CD8-positive, alpha-beta memory T cell (primary cell): ENCODE results near the gene TULP4. TPM values are rescaled to one million over a fixed set of nuclear protein-coding genes. Genes with fewer than 3 reads are reported as not detected.
"Not testable (repeated sequence)": the region's sequence is repeated elsewhere in the genome, so short reads cannot be mapped to it uniquely, and the experiment has no call there.

Experiments used
- CTCF ChIA-PET: fragments of 350-600 bp; sonication (Branson Sonifier 250); formaldehyde crosslinking; loops from one replicate; lab custom pipeline; 2021; ENCODE audit warnings: antibody characterized with exemption; lab: Charles Lee
- POLR2A ChIA-PET: fragments of 350-600 bp; sonication (Branson Sonifier 250); formaldehyde crosslinking; loops from one replicate; lab custom pipeline; 2021; ENCODE audit warnings: antibody characterized with exemption; lab: Charles Lee
- DNase-seq, 5 donors: peaks; one replicate each; pipeline versions ENCODE4 v3.0.0 to v3.0.0-alpha.2; 2020 to 2022; ENCODE audit warnings: mixed read lengths in 1 of 5
- H3K27ac ChIP-seq: one replicate; pipeline ENCODE4 v1.7.0; 2013; ENCODE audit warnings: low read depth, mild to moderate bottlenecking, low read length, moderate library complexity
- H3K27me3 ChIP-seq: 2 replicates; pipeline ENCODE4 v1.7.0; 2013; ENCODE audit warnings: low read length, mild to moderate bottlenecking; ENCODE audit not compliant: insufficient read depth, poor library complexity, severe bottlenecking
- H3K36me3 ChIP-seq: 2 replicates; pipeline ENCODE4 v1.7.0; 2013; ENCODE audit warnings: mild to moderate bottlenecking, low read length, moderate library complexity; ENCODE audit not compliant: insufficient read depth
- H3K4me1 ChIP-seq: 2 replicates; pipeline ENCODE4 v1.7.0; 2013; ENCODE audit warnings: mild to moderate bottlenecking, low read length, moderate library complexity; ENCODE audit not compliant: insufficient read depth
- H3K4me3 ChIP-seq: 2 replicates; pipeline ENCODE4 v1.7.0; 2013; ENCODE audit warnings: mild to moderate bottlenecking, low read length
- H3K9me3 ChIP-seq: 2 replicates; pipeline ENCODE4 v1.7.0; 2013; ENCODE audit warnings: mild to moderate bottlenecking, low read length
- H3K27ac Mint-ChIP-seq, 8 donors: one replicate each; pipeline ENCODE4 v1.8.0; 2020 to 2021; ENCODE audit warnings: mixed read lengths in 8 of 8, mild to moderate bottlenecking in 6 of 8, inconsistent platforms in 3 of 8, moderate library complexity in 3 of 8
- H3K27me3 Mint-ChIP-seq, 2 donors: one replicate each; pipeline ENCODE4 v1.8.0; 2020 to 2021; ENCODE audit warnings: mixed read lengths in 2 of 2, mild to moderate bottlenecking in 1 of 2, moderate library complexity in 1 of 2
- H3K36me3 Mint-ChIP-seq, 3 donors: one replicate each; pipeline ENCODE4 v1.8.0; 2020 to 2021; ENCODE audit warnings: mixed read lengths in 3 of 3, inconsistent platforms in 1 of 3, mild to moderate bottlenecking in 1 of 3
- H3K4me1 Mint-ChIP-seq, 3 donors: one replicate each; pipeline ENCODE4 v1.8.0; 2020 to 2021; ENCODE audit warnings: mixed read lengths in 3 of 3, inconsistent platforms in 1 of 3, mild to moderate bottlenecking in 1 of 3
- H3K4me3 Mint-ChIP-seq, 7 donors: one replicate each; pipeline ENCODE4 v1.8.0; 2020 to 2021; ENCODE audit warnings: mixed read lengths in 7 of 7, mild to moderate bottlenecking in 6 of 7, moderate library complexity in 4 of 7, inconsistent platforms in 2 of 7
- H3K9me3 Mint-ChIP-seq, 5 donors: one replicate each; pipeline ENCODE4 v1.8.0; 2020 to 2022; ENCODE audit warnings: mixed read lengths in 5 of 5, mild to moderate bottlenecking in 3 of 5, moderate library complexity in 2 of 5, inconsistent platforms in 1 of 5
- polyA plus RNA-seq: library from polyadenylated mRNA; unstranded; fragments of 300-500 nt; fragmentation: Illumina TruSeq; gene quantifications from one replicate; pipeline ENCODE4 v1.2.3, GENCODE V29; 2021
- total RNA-seq, 2 experiments: library from RNA; stranded (reverse); gene quantifications; one replicate each; pipeline ENCODE4 v1.2.3, GENCODE V29; 2021

The TULP4 gene
- total and polyA plus RNA-seq, 3 experiments from 2014 or later, result 26.9 to 50.1 (median 32.1) TPM

DNA sequence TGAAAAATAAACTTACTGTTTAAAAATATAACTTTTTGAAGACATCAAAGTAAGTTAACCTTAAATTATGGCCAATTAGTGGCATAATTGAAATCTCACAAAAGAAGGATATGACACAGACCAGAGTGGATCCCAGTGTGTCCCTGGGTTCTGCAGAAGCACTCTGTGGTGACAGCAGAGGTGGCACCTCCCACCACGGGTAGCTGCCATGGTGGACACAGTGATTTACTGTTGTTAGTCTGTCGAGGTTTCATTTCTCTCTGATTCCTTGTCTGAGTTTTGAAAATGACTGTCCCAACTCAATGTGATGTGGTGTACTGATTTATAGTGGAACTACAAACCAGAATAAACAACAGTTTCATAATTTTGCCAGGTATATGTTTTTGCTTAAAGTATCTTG, 76.5 kb downstream of the TULP4 start:
- H3K4me1 Mint-ChIP-seq, result peaks cover 7 to 15% (median 7%) of the 10 kb centered on the region in 3 donors
- POLR2A ChIA-PET, result no interaction called here
- H3K36me3 ChIP-seq, result no peaks in the 10 kb centered on the region

GRCh38 chr6:158389193-158389919, 77.1 kb downstream of the TULP4 start:
- Mint-ChIP-seq H3K9me3 (peaks cover 0 to 2% (median 0%) of the 10 kb centered on the region in 5 donors), H3K27me3 (peaks cover 0 to 1% of the 10 kb centered on the region in 2 donors), H3K4me1 (peaks cover 9 to 13% (median 10%) of the 10 kb centered on the region in 3 donors), H3K36me3 (peaks cover 5 to 19% (median 7%) of the 10 kb centered on the region in 3 donors), H3K27ac (peak overlapping the region in 1 of 8 donors; percentile 19), H3K4me3 (no peak overlapping the region)
- H3K4me3 ChIP-seq, result no peak overlapping the region
- no peaks in the 10 kb centered on the region for H3K9me3 ChIP-seq
- ChIA-PET POLR2A (interaction anchor here (0.7 to 1.0 kb wide), 2 partner anchors 17 to 133 kb away, joined by 3 to 5 read pairs; no protein-coding TSS in a partner anchor), CTCF (interaction anchor here (4.2 kb wide), 1 partner anchor 168 kb away, joined by 16 read pairs; no protein-coding TSS in a partner anchor)
- DNase-seq, result no peak
- H3K36me3 ChIP-seq, result no peaks in the 10 kb centered on the region
- H3K27ac ChIP-seq, result no peak overlapping the region
- no peaks in the 10 kb centered on the region for H3K4me1 ChIP-seq
- no peaks in the 10 kb centered on the region for H3K27me3 ChIP-seq

More for the DNA sequence above, 76.5 kb downstream of the TULP4 start:
- Histone ChIP-seq H3K4me3 (no peak overlapping the region), H3K9me3 (no peaks in the 10 kb centered on the region), H3K27ac (no peak overlapping the region), H3K4me1 (no peaks in the 10 kb centered on the region), H3K27me3 (no peaks in the 10 kb centered on the region)
- peaks cover 2 to 16% (median 4%) of the 10 kb centered on the region in 3 donors for H3K36me3 Mint-ChIP-seq
- CTCF ChIA-PET, result interaction anchor here (4.2 kb wide), 1 partner anchor 168 kb away, joined by 16 read pairs; no protein-coding TSS in a partner anchor
- H3K4me3 Mint-ChIP-seq, result no peak overlapping the region
- no peaks in the 10 kb centered on the region for H3K9me3 Mint-ChIP-seq
- no peak for DNase-seq
- H3K27ac Mint-ChIP-seq, result no peak overlapping the region
- peaks cover 0 to 1% of the 10 kb centered on the region in 2 donors for H3K27me3 Mint-ChIP-seq

- Histone ChIP-seq H3K4me3 (no peak overlapping the region), H3K27ac (no peak overlapping the region), H3K27me3 (no peaks in the 10 kb centered on the region), H3K36me3 (no peaks in the 10 kb centered on the region), H3K4me1 (no peaks in the 10 kb centered on the region), H3K9me3 (no peaks in the 10 kb centered on the region)
- ChIA-PET CTCF (interaction anchor here (1.4 kb wide), 1 partner anchor 170 kb away, joined by 3 read pairs; no protein-coding TSS in a partner anchor), POLR2A (no interaction called here)
- peaks cover 0 to 2% (median 0%) of the 10 kb centered on the region in 5 donors for H3K9me3 Mint-ChIP-seq
- H3K4me3 Mint-ChIP-seq, result no peak overlapping the region
- peaks cover 5 to 19% (median 7%) of the 10 kb centered on the region in 3 donors for H3K36me3 Mint-ChIP-seq
- no peak overlapping the region for H3K27ac Mint-ChIP-seq
- peaks cover 12 to 16% (median 15%) of the 10 kb centered on the region in 3 donors for H3K4me1 Mint-ChIP-seq
- H3K27me3 Mint-ChIP-seq, result peaks cover 0 to 1% of the 10 kb centered on the region in 2 donors
- no peak for DNase-seq
Observed at GRCh38 chr6:158391276-158391675, 79.0 kb downstream of the TULP4 start.

DNA sequence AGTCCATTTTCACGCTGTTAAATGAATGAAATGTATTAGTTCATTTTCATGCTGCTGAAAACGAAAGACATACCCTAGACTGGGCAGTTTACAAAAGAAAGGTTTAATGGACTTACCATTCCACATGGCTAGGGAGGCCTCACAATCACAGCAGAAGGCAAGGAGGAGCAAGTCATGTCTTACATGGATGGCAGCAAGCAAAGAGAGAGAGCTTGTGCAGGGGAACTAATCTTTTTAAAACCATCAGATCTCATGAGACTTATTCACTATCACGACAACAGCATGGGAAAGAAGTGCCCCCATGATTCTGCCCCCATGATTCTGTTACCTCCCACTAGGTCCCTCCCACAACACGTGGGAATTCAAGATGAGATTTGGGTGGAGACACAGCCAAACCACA, 79.7 kb downstream of the TULP4 start:
- H3K36me3 Mint-ChIP-seq, result peaks cover 5 to 19% (median 7%) of the 10 kb centered on the region in 3 donors
- H3K4me3 ChIP-seq, DNase-seq, H3K4me3 Mint-ChIP-seq, H3K27ac ChIP-seq, POLR2A ChIA-PET, H3K9me3 ChIP-seq, H3K4me1 ChIP-seq, H3K9me3 Mint-ChIP-seq, H3K27me3 Mint-ChIP-seq, H3K27me3 ChIP-seq, H3K36me3 ChIP-seq: not testable (repeated sequence)
- peaks cover 10 to 19% (median 11%) of the 10 kb centered on the region in 3 donors for H3K4me1 Mint-ChIP-seq
- CTCF ChIA-PET, result interaction anchor here (0.6 kb wide), 1 partner anchor 10 kb away, joined by 3 read pairs; no protein-coding TSS in a partner anchor
- peak overlapping the region in 1 of 8 donors; percentile 49 for H3K27ac Mint-ChIP-seq

- no peak overlapping the region for H3K4me3 Mint-ChIP-seq
- no peaks in the 10 kb centered on the region for H3K27me3 Mint-ChIP-seq
- H3K9me3 Mint-ChIP-seq, result peaks cover 0 to 2% (median 0%) of the 10 kb centered on the region in 5 donors
- Histone ChIP-seq H3K9me3 (no peaks in the 10 kb centered on the region), H3K36me3 (no peaks in the 10 kb centered on the region), H3K4me1 (no peaks in the 10 kb centered on the region), H3K4me3 (no peak overlapping the region), H3K27ac (no peak overlapping the region), H3K27me3 (no peaks in the 10 kb centered on the region)
- ChIA-PET CTCF (interaction anchor here (0.6 kb wide), 1 partner anchor 48 kb away, joined by 3 read pairs; no protein-coding TSS in a partner anchor), POLR2A (interaction anchor here (0.6 kb wide), 1 partner anchor 24 kb away, joined by 4 read pairs; no protein-coding TSS in a partner anchor)
- H3K4me1 Mint-ChIP-seq, result peaks cover 14 to 30% (median 15%) of the 10 kb centered on the region in 3 donors
- no peak for DNase-seq
- peaks cover 6 to 16% (median 11%) of the 10 kb centered on the region in 3 donors for H3K36me3 Mint-ChIP-seq
- peak overlapping the region in 1 of 8 donors; percentile 66 for H3K27ac Mint-ChIP-seq
Observed at GRCh38 chr6:158396136-158396535, 83.9 kb downstream of the TULP4 start.

GRCh38 chr6:158397578-158397977, 85.3 kb downstream of the TULP4 start:
- no peaks in the 10 kb centered on the region for H3K27me3 ChIP-seq
- H3K4me1 ChIP-seq, result no peaks in the 10 kb centered on the region
- ChIA-PET POLR2A (interaction anchor here (0.7 kb wide), 1 partner anchor 167 kb away, joined by 3 read pairs; no protein-coding TSS in a partner anchor), CTCF (no interaction called here)
- H3K36me3 ChIP-seq, result no peaks in the 10 kb centered on the region
- Mint-ChIP-seq H3K27me3 (no peaks in the 10 kb centered on the region), H3K9me3 (peaks cover 0 to 2% (median 0%) of the 10 kb centered on the region in 5 donors), H3K36me3 (peaks cover 6 to 9% (median 7%) of the 10 kb centered on the region in 3 donors), H3K4me3 (no peak overlapping the region), H3K27ac (no peak overlapping the region), H3K4me1 (peaks cover 10 to 33% (median 16%) of the 10 kb centered on the region in 3 donors)
- H3K27ac ChIP-seq, result no peak overlapping the region
- no peak overlapping the region for H3K4me3 ChIP-seq
- no peak for DNase-seq
- H3K9me3 ChIP-seq, result no peaks in the 10 kb centered on the region

DNA sequence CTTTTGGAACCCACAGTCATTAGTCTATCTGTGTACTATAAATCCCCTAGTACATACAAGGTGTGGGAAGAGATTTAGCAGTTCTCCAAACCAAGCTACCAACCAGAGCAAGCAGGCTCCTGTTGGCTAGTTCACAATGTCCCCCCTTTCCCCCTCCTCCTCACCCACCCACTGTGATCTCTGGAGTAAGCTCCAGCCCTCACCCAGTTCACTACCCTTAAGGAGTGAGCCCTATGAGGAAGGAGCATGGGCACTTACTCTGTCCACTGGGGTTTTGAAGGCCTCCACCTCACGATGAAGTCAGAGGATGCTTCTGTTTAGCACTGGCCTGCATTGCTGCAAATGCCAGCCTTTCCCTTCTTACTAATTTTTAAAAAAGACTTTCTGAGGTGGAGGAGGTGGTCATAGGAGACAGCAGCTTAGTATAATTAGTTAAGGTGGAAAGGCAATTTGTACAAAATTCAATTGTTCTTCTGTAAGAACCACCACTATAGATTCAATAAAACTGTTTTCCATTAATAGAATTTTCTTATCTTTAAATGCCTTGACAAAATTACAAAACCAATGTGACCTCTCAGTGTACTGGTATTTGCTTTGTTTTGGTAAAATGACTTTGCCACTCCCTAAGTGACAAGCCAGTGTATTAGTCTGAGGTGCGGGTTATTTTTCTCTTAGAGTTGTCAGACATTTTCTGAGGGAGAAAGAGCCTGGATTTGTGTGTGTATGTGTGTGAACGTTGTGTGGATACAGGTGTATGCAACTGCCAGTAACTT, 86.2 kb downstream of the TULP4 start:
- Histone ChIP-seq H3K27me3 (no peaks in the 10 kb centered on the region), H3K27ac (no peak overlapping the region), H3K36me3 (no peaks in the 10 kb centered on the region), H3K4me3 (no peak overlapping the region), H3K4me1 (no peaks in the 10 kb centered on the region), H3K9me3 (no peaks in the 10 kb centered on the region)
- no peak for DNase-seq
- Mint-ChIP-seq H3K4me1 (peaks cover 10 to 33% (median 16%) of the 10 kb centered on the region in 3 donors), H3K9me3 (peaks cover 0 to 2% (median 0%) of the 10 kb centered on the region in 5 donors), H3K4me3 (no peak overlapping the region), H3K36me3 (peaks cover 6 to 7% (median 6%) of the 10 kb centered on the region in 3 donors), H3K27me3 (no peaks in the 10 kb centered on the region), H3K27ac (peak overlapping the region in 2 of 8 donors; percentile 75)
- ChIA-PET CTCF (no interaction called here), POLR2A (no interaction called here)
